GM12878 (cell line): ENCODE data around the gene OR2W1. TPM values are rescaled to one million over a fixed set of nuclear protein-coding genes. Genes with fewer than 3 reads are reported as not detected.

Experiments
- ATAC-seq: fragments of 200-7000 bp; cut with Tn5 transposase; 3 replicates; pipeline ENCODE4 v1.9.1; 2020; ENCODE audit warnings: mild to moderate bottlenecking, moderate library complexity
- BruUV-seq: library from RNA; stranded (reverse); fragments of 400-500 nt; replicated peaks from 2 replicates; lab custom pipeline; 2021; lab: Mats Ljungman, UMichigan
- CTCF ChIA-PET: fragments of 300-600 bp; sonication (Branson Sonifier 250); formaldehyde crosslinking; extraction: SDS; loops from one replicate; lab custom pipeline; 2021; ENCODE audit warnings: inconsistent platforms; lab: Yijun Ruan, JAX
- POLR2A ChIA-PET: fragments of 350-600 bp; formaldehyde crosslinking; extraction: SDS; loops from one replicate; lab custom pipeline; 2021; ENCODE audit warnings: inconsistent platforms; lab: Charles Lee
- RAD21 ChIA-PET: fragments of 300-600 bp; sonication (Branson Sonifier 250); formaldehyde crosslinking; loops from one replicate; lab custom pipeline; 2023; ENCODE audit warnings: antibody characterized with exemption; ENCODE audit not compliant: unreplicated experiment; lab: Charles Lee
- SMC1A ChIA-PET: fragments of 300-600 bp; sonication (Branson Sonifier 250); formaldehyde crosslinking; loops from one replicate; lab custom pipeline; 2023; ENCODE audit not compliant: unreplicated experiment, uncharacterized antibody; lab: Charles Lee
- DNase-seq: peaks from one replicate; pipeline ENCODE4 v3.0.0-alpha.2; 2011; ENCODE audit warnings: low read depth, low spot score
- FAIRE-seq: peaks from 3 replicates; lab custom pipeline; 2011; peaks lifted over from hg19 to GRCh38; lab: Jason Lieb, UNC
- H2AFZ ChIP-seq: 2 replicates; pipeline ENCODE4 v1.6.0; 2011; ENCODE audit warnings: low read depth, low read length, control low read depth; ENCODE audit not compliant: control insufficient read depth
- H3K27ac ChIP-seq: 2 replicates; pipeline ENCODE4 v1.5.1; 2011; ENCODE audit warnings: control low read depth; ENCODE audit not compliant: control insufficient read depth, insufficient read depth
- H3K27me3 ChIP-seq, 2 experiments: replicated peaks in 1 of 2; 2 replicates each; pipeline versions ENCODE4 v1.6.0 to v1.6.1; 2011; ENCODE audit warnings: low read length in 1 of 2; ENCODE audit not compliant: control insufficient read depth in 2 of 2, insufficient read depth in 2 of 2
- H3K36me3 ChIP-seq, 2 experiments: 2 replicates each; pipeline ENCODE4 v1.5.1; 2011; ENCODE audit warnings: low read length in 1 of 2; ENCODE audit not compliant: control insufficient read depth in 2 of 2, insufficient read depth in 2 of 2
- H3K4me1 ChIP-seq: 2 replicates; pipeline ENCODE4 v1.6.1; 2011; ENCODE audit warnings: mild to moderate bottlenecking, low read length, moderate library complexity, mixed read lengths; ENCODE audit not compliant: control insufficient read depth, insufficient read depth
- H3K4me2 ChIP-seq: 2 replicates; pipeline ENCODE4 v1.6.0; 2011; ENCODE audit warnings: control low read depth; ENCODE audit not compliant: control insufficient read depth, insufficient read depth
- H3K4me3 ChIP-seq: fragments of 200-600 bp; sonication (generic); 2 replicates; pipeline ENCODE4 v1.5.1; 2016
- H3K79me2 ChIP-seq: 2 replicates; pipeline ENCODE4 v1.6.0; 2011; ENCODE audit warnings: low read length; ENCODE audit not compliant: control insufficient read depth, insufficient read depth
- H3K9ac ChIP-seq: 2 replicates; pipeline ENCODE4 v1.8.0; 2011; ENCODE audit warnings: low read length, control low read depth, mixed read lengths; ENCODE audit not compliant: control insufficient read depth, insufficient read depth
- H3K9me3 ChIP-seq: replicated peaks from 3 replicates; pipeline ENCODE4 v1.5.1; 2011; ENCODE audit warnings: mild to moderate bottlenecking, low read length; ENCODE audit not compliant: control insufficient read depth, insufficient read depth
- H4K20me1 ChIP-seq: 2 replicates; pipeline ENCODE4 v1.6.0; 2011; ENCODE audit not compliant: control insufficient read depth, insufficient read depth
- BHLHE40 ChIP-seq, 2 experiments: fragments of 450-650 bp in 1 of 2; IDR thresholded peaks; 2 replicates each; pipeline ENCODE4 v1.6.1; 2011 to 2017; ENCODE audit warnings: low read depth in 2 of 2, borderline replicate concordance in 1 of 2, improper control_type of control experiment in 1 of 2, low read length in 1 of 2, mild to moderate bottlenecking in 1 of 2
- ESRRA ChIP-seq: IDR thresholded peaks from 2 replicates; pipeline ENCODE4 v1.6.1; 2012; ENCODE audit warnings: mild to moderate bottlenecking, low read length, improper control_type of control experiment
- ETV6 ChIP-seq, 2 experiments: fragments of 450-650 bp in 1 of 2; IDR thresholded peaks in 1 of 2; conservative IDR thresholded peaks in 1 of 2; 2 replicates each; pipeline ENCODE4 v1.6.1; 2014; ENCODE audit warnings: antibody characterized with exemption in 1 of 2, borderline replicate concordance in 1 of 2, low read depth in 1 of 2, mild to moderate bottlenecking in 1 of 2, moderate library complexity in 1 of 2
- GABPA ChIP-seq: IDR thresholded peaks from 2 replicates; pipeline ENCODE4 v1.6.1; 2014; ENCODE audit warnings: antibody characterized with exemption, low read depth, mild to moderate bottlenecking, inconsistent platforms
- HDAC2 ChIP-seq: fragments of 200-600 bp; sonication (generic); IDR thresholded peaks from 2 replicates; pipeline ENCODE4 v1.6.1; 2017
- MEF2B ChIP-seq: fragments of 450-650 bp; IDR thresholded peaks from 2 replicates; pipeline ENCODE4 v1.6.1; 2018; ENCODE audit warnings: mild to moderate bottlenecking, moderate library complexity; ENCODE audit not compliant: partially characterized antibody, poor library complexity, severe bottlenecking
- MXI1 ChIP-seq: fragments of 150-350 bp; IDR thresholded peaks from 2 replicates; pipeline ENCODE4 v1.6.1; 2011; ENCODE audit warnings: low read depth, mild to moderate bottlenecking, inconsistent platforms, low read length, improper control_type of control experiment
- NKRF ChIP-seq: fragments of 450-650 bp; conservative IDR thresholded peaks from 2 replicates; pipeline ENCODE4 v1.6.1; 2017; ENCODE audit warnings: mild to moderate bottlenecking, moderate library complexity
- POLR2AphosphoS5 ChIP-seq: IDR thresholded peaks from 2 replicates; pipeline ENCODE4 v1.6.1; 2011; ENCODE audit warnings: mild to moderate bottlenecking, low read length, inconsistent platforms
- SMARCA5 ChIP-seq: fragments of 450-650 bp; IDR thresholded peaks from 2 replicates; pipeline ENCODE4 v1.6.1; 2017; ENCODE audit warnings: mild to moderate bottlenecking
- SREBF2 ChIP-seq: IDR thresholded peaks from 2 replicates; pipeline ENCODE4 v1.6.1; 2012; ENCODE audit warnings: mild to moderate bottlenecking, low read length
- SUPT20H ChIP-seq: IDR thresholded peaks from 2 replicates; pipeline ENCODE4 v1.6.1; 2011; ENCODE audit warnings: low read depth, mild to moderate bottlenecking, low read length, moderate library complexity, borderline replicate concordance; ENCODE audit not compliant: control insufficient read depth
- WGBS: methylation state at CpG from one replicate; pipeline ENCODE4 v1.1.6; 2016; ENCODE audit warnings: low lambda C conversion rate; ENCODE audit not compliant: insufficient replicate concordance, insufficient coverage; ENCODE audit errors: missing lambda C conversion rate; 5-methylcytosine and 5-hydroxymethylcytosine counted together
- in situ Hi-C: fragments of 300-500 bp; cut with MboI; formaldehyde crosslinking; loops from 9 replicates; pipeline ENCODE4 v1.14.3; 2018; ENCODE audit warnings: mixed read lengths
- intact Hi-C: fragments of 100-400 bp; cut with micrococcal nuclease; formaldehyde crosslinking; loops from one replicate; pipeline ENCODE4 v1.14.2; 2022; ENCODE audit not compliant: unreplicated experiment
- polyA plus RNA-seq, 11 experiments: library from polyadenylated mRNA; depleted of rRNA in 4 of 11; unstranded in 6 of 11; stranded (reverse) in 5 of 11; fragments of >200 nt; fragmentation: Nextera tagmentation in 4 of 11; fragmentation: Illumina TruSeq in 1 of 11; extraction: Ambion mirVana in 4 of 11; extraction: Trizol in 1 of 11; gene quantifications; 1 replicate in 1 of 11; 2 replicates in 10 of 11; pipeline versions ENCODE4 v1.2.1 to v1.2.3, GENCODE V29; 2011 to 2016; ENCODE audit warnings: inconsistent platforms in 2 of 11, missing spikeins in 2 of 11, low read depth in 1 of 11
- total RNA-seq, 4 experiments: library from RNA; depleted of rRNA in 3 of 4; stranded (reverse); fragments of >200 nt in 3 of 4; fragmentation: Illumina TruSeq in 1 of 4; extraction: Trizol in 1 of 4; gene quantifications; 2 replicates each; pipeline versions ENCODE4 v1.2.1 to v1.2.3, GENCODE V29; 2013 to 2021
- TF ChIP-seq, protein P1 (sequence below): IDR thresholded peaks from 2 replicates; pipeline ENCODE4 v1.6.1; 2012; ENCODE audit warnings: low read length, inconsistent platforms

The OR2W1 gene
- total and polyA plus RNA-seq, 10 of the 15 experiments (the other 5 are each of a cell fraction or from before 2014, with no cell fraction given), result not detected

GRCh38 chr6:29021434-29021833 is 23.5 kb downstream of the OR2W1 start:
- SMC1A ChIA-PET, result interaction anchor here (1.1 to 1.3 kb wide), 2 partner anchors 10 to 183 kb away, joined by 3 to 4 read pairs; no protein-coding TSS in a partner anchor
- H3K27ac ChIP-seq, result no peak overlapping the region
- no peak overlapping the region for H3K9ac ChIP-seq
- intact Hi-C loops (no loop called here), in situ Hi-C loops (no loop called here)
- no peak overlapping the region for H3K4me2 ChIP-seq
- ATAC-seq, result no peak
- 32% methylated on average over 2 of the region's 2 CpGs for WGBS
- no peak overlapping the region for H3K4me3 ChIP-seq
- H3K79me2 ChIP-seq, result no peaks in the 10 kb centered on the region
- no peaks in the 10 kb centered on the region for H3K9me3 ChIP-seq
- H3K27me3 ChIP-seq, result no peaks in the 10 kb centered on the region; a peak in 1 of 4 replicates
- DNase-seq, result no peak
- H3K4me1 ChIP-seq, result no peaks in the 10 kb centered on the region
- H4K20me1 ChIP-seq, result no peaks in the 10 kb centered on the region
- no peak overlapping the region for H2AFZ ChIP-seq
- TF ChIP-seq GABPA, result no peak
- no peak for TF ChIP-seq NKRF
- TF ChIP-seq, all 136 proteins: peak for 0
- no peaks in the 10 kb centered on the region for H3K36me3 ChIP-seq
- FAIRE-seq, result no peak
- BruUV-seq, result no TSS peak
- ChIA-PET CTCF (interaction anchor here (1.9 to 4.4 kb wide), 3 partner anchors 20 to 184 kb away, joined by 4 to 31 read pairs (median 7); no protein-coding TSS in a partner anchor), POLR2A (no interaction called here), RAD21 (interaction anchor here (0.6 kb wide), 1 partner anchor 187 kb away, joined by 3 read pairs; no protein-coding TSS in a partner anchor)

DNA sequence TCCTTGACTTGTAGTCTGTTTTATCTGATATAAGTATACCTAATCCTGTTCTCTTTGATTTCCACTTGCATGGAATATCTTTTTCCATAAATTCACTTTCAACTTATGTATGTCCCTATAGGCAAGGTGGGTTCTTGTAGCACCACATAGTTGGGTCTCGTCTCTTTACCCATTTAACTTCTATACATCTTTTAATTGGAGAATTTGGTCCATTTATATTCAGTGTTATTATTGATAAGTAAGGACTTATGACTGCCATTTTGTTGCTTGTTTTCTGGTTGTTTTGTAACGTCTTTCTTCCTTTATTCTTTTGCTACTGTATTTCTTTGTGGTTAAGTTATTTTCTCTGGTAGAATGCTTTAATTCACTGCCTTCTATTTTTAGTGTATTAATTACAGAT is 25.3 kb downstream of the OR2W1 start:
- CTCF ChIA-PET, result interaction anchor here (2.8 to 4.4 kb wide), 2 partner anchors 18 to 182 kb away, joined by 7 to 31 read pairs; no protein-coding TSS in a partner anchor
- H3K9ac ChIP-seq, result no peak overlapping the region
- H3K9me3 ChIP-seq, result no peaks in the 10 kb centered on the region; the same call in 2 of the 3 replicates
- SMC1A ChIA-PET, result interaction anchor here (2.5 kb wide), 1 partner anchor 182 kb away, joined by 14 read pairs; no protein-coding TSS in a partner anchor
- TF ChIP-seq, protein P1, sequence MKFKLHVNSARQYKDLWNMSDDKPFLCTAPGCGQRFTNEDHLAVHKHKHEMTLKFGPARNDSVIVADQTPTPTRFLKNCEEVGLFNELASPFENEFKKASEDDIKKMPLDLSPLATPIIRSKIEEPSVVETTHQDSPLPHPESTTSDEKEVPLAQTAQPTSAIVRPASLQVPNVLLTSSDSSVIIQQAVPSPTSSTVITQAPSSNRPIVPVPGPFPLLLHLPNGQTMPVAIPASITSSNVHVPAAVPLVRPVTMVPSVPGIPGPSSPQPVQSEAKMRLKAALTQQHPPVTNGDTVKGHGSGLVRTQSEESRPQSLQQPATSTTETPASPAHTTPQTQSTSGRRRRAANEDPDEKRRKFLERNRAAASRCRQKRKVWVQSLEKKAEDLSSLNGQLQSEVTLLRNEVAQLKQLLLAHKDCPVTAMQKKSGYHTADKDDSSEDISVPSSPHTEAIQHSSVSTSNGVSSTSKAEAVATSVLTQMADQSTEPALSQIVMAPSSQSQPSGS, result no peak
- TF ChIP-seq BHLHE40 (IDR thresholded peaks at IDR 0.05; ENCODE audit: borderline replicate concordance in 1 of 2, low read depth in 2 of 2, low read length in 1 of 2) (no peak), HDAC2 (no peak), MXI1 (no peak), POLR2AphosphoS5 (no peak), ESRRA (no peak), SMARCA5 (no peak), SREBF2 (no peak), SUPT20H (no peak), ETV6 (conservative IDR thresholded peaks at IDR 0.05 in 1 of 2, IDR thresholded peaks at IDR 0.05 in 1 of 2; ENCODE audit: borderline replicate concordance in 1 of 2, low read depth in 1 of 2) (no peak), MEF2B (no peak)
- no peak for ATAC-seq
- no peaks in the 10 kb centered on the region for H3K36me3 ChIP-seq
- in situ Hi-C loops (loop anchor here (5.0 kb wide), 2 partner anchors 182 to 332 kb away; no protein-coding TSS in a partner anchor), intact Hi-C loops (loop anchor here (5.0 kb wide), 1 partner anchor 568 kb away; the partner anchor contains the start of gene OR2H2)
- no peaks in the 10 kb centered on the region for H3K4me1 ChIP-seq
- no peak overlapping the region for H2AFZ ChIP-seq
- H4K20me1 ChIP-seq, result no peaks in the 10 kb centered on the region
- POLR2A ChIA-PET, result no interaction called here
- 12% methylated on average over 2 of the region's 2 CpGs for whole genome bisulfite sequencing
- H3K4me2 ChIP-seq, result no peak overlapping the region
- no peaks in the 10 kb centered on the region; a peak in 2 of 4 replicates for H3K27me3 ChIP-seq
- H3K79me2 ChIP-seq, result no peaks in the 10 kb centered on the region
- RAD21 ChIA-PET, result interaction anchor here (0.7 kb wide), 1 partner anchor 182 kb away, joined by 3 read pairs; no protein-coding TSS in a partner anchor
- BruUV-seq, result no TSS peak
- no peak overlapping the region for H3K27ac ChIP-seq
- no peak overlapping the region for H3K4me3 ChIP-seq
- FAIRE-seq, result no peak
- no peak for DNase-seq
